Epithelial cell of esophagus (primary cell): ENCODE measurements around the gene SLC22A23.

Source experiments
- DNase-seq: peaks from one replicate; pipeline ENCODE4 v3.0.0; 2010; ENCODE audit warnings: low read depth
- H3K4me3 ChIP-seq: 2 replicates; pipeline ENCODE4 v1.5.1; 2011; ENCODE audit warnings: mild to moderate bottlenecking, low read length, control low read depth
- CTCF ChIP-seq: IDR thresholded peaks from 2 replicates; pipeline ENCODE4 v1.5.1; 2011; ENCODE audit warnings: low read depth, mild to moderate bottlenecking, low read length, control low read depth, inconsistent platforms; ENCODE audit not compliant: insufficient read depth; ENCODE audit errors: missing control alignments

Gene SLC22A23

GRCh38 chr6:3422435-3423070, 34.3 kb downstream of the SLC22A23 start:
- no peak for TF ChIP-seq CTCF
- no peak for DNase-seq
- no peak overlapping the region for H3K4me3 ChIP-seq

- H3K4me3 ChIP-seq = no peak overlapping the region
- DNase-seq = peak; percentile 84
These were observed 34.9 kb downstream of the SLC22A23 start for GRCh38 chr6:3421791-3422434.

GRCh38 chr6:3421143-3421542, 35.7 kb downstream of the SLC22A23 start:
- no peak for DNase-seq
- TF ChIP-seq CTCF = no peak
- H3K4me3 ChIP-seq = no peak overlapping the region

More at GRCh38 chr6:3421791-3422434, 34.9 kb downstream of the SLC22A23 start:
- no peak for TF ChIP-seq CTCF

- TF ChIP-seq CTCF = no peak
- peak; percentile 91 for DNase-seq
- no peak overlapping the region for H3K4me3 ChIP-seq
These were observed 37.1 kb downstream of the SLC22A23 start for GRCh38 chr6:3419624-3420272.

- no peak overlapping the region for H3K4me3 ChIP-seq
- TF ChIP-seq CTCF = no peak
These were observed 38.3 kb downstream of the SLC22A23 start for GRCh38 chr6:3418496-3419060.

GRCh38 chr6:3417473-3417872, 39.4 kb downstream of the SLC22A23 start:
- TF ChIP-seq CTCF = no peak
- H3K4me3 ChIP-seq = no peak overlapping the region
- DNase-seq = no peak

More at GRCh38 chr6:3418496-3419060, 38.3 kb downstream of the SLC22A23 start:
- peak; percentile 91 for DNase-seq
